CD4-positive, alpha-beta T cell treated with Interleukin-1 beta for 1 hour (primary cell): ENCODE results near the gene RAB11FIP3.
"Not testable (repeated sequence)": the region's sequence is repeated elsewhere in the genome, so short reads cannot be mapped to it uniquely, and the experiment has no call there.

Experiments
- DNase-seq, 2 donors: peaks; one replicate each; pipeline ENCODE4 v3.0.0-alpha.2; 2020 to 2022

The RAB11FIP3 gene

DNA sequence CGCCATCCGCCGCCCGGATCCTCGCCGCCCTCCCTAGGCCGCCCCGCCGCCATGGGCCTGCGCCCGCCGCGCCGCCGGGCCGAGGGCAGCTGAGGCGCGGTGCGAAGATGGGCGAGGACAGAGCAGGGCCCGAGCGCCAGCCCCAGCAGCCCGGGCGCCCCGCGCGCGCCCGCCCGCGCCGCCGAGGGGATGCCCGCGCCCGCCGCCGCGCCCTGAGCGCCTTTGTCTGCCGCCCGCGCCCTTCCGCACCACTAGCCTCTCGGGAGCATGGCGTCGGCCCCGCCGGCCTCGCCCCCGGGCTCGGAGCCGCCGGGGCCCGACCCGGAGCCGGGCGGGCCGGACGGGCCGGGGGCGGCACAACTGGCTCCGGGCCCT lies 278 bp downstream of the RAB11FIP3 start:
- DNase-seq: no peak

DNA sequence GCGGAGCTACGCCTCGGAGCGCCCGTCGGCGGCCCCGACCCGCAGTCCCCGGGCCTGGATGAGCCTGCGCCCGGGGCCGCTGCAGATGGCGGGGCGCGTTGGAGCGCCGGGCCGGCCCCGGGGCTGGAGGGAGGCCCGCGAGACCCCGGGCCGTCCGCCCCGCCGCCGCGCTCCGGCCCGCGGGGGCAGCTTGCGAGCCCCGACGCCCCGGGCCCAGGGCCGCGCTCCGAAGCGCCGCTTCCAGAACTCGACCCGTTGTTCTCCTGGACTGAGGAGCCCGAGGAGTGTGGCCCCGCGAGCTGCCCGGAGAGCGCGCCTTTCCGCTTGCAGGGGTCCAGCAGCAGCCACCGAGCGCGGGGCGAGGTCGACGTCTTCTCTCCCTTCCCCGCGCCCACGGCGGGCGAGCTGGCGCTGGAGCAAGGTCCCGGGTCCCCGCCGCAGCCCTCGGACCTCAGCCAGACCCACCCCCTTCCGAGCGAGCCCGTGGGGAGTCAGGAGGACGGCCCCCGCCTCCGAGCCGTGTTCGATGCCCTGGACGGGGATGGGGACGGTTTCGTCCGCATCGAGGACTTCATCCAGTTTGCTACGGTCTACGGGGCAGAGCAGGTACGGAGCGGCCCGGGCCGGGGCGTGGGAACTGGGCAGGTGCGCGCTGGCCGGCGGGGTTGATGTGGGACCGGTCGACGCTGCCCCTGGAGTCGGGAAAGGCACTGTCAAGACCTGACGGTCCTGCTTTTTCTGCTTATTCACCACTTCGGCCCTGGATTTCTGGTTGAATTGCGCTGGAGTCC lies 861 bp downstream of the RAB11FIP3 start:
- no peak for DNase-seq

DNA sequence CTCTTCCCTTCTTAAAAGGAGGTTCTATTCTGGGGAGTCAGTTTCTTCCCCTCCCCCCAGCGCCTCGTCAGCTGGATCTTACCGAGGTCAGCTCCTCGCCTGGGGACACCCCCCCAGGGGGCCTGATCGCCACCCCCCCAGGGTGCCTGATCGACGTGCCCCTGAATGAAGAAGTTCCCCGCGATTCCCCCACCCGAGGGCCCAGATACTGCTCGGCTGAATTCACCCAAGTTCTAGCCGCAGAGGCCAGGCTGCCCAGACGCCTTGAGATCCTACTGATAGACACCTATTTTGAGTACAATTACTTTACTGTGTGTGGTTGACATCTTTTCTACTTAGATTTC lies 1.4 kb downstream of the RAB11FIP3 start:
- DNase-seq: no peak

DNA sequence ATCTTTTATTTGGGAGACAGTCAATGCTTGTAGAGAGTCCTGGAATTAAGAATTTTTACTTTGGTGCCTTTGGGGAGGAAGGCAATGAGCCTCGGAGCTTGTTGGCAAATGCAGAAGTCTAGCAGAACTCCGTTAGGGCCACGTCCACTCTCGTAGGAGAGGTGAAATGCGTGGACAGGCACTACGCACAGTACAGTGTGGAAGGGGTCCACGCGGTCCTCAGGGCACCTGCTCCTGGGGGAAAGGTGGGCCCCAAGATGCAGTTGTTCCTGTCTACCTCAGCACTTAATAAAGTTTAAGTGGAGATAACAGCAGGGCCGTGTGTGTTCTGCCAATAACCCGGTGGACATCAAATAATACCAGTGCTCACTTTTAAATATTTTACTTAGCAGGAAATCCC lies 1.8 kb downstream of the RAB11FIP3 start:
- DNase-seq: no peak

DNA sequence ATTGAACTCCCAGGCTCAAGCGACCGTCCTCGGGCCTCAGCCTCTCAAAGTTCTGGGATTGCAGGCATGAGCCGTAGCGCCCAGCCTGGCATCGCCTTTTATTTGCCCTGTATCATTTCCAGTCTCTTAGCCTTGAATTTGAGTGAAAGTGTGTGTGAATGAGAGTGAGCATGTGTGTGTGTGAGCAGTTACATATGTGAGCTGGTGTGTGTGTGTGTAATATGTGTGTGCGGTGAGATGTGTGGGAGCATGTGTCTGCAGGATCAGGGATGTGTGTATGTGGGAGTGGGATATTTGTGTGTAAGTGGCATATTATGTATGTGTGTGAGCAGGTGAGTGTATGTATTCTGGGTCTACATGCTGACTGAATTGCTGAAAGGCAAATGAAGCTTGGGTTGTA lies 5.5 kb downstream of the RAB11FIP3 start:
- DNase-seq: no peak

DNA sequence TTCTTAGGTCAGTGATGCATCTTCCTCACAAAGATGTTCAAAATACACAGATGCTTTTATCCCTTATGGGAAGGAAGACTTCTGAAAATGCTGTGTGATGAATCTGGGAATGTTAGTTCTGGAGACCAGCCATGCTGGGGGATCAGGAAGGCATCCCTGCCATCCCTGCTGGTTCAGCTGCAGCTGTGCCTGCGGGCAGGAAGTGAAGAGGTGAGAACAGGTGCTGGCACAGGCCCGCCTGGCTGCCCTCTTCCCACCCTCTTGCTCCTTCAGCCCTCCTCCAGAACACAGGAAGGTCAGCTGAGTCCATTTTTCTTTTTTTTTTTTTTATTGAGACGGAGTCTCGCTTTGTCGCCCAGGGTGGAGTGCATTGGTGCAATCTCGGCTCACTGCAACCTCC lies 15.2 kb downstream of the RAB11FIP3 start:
- no peak for DNase-seq

DNA sequence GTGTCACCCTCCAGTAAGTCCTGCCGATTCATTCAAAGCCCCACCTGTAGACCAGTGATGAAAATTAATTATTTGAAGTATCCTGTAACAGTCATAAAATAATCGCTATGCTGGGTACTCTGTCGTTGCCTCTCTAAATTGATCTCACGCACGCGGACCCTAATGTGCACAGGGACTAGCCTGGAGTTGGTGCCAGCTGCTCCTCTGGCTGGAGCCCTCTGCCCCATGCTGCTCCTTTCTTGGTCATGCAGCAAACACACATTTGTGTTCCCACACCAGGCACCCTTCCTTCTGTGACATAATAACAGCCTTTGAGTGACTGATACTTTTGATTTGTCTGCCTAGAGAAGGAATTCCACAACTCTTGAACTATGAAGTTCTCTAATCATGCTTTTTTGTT lies 16.0 kb downstream of the RAB11FIP3 start:
- no peak for DNase-seq

DNA sequence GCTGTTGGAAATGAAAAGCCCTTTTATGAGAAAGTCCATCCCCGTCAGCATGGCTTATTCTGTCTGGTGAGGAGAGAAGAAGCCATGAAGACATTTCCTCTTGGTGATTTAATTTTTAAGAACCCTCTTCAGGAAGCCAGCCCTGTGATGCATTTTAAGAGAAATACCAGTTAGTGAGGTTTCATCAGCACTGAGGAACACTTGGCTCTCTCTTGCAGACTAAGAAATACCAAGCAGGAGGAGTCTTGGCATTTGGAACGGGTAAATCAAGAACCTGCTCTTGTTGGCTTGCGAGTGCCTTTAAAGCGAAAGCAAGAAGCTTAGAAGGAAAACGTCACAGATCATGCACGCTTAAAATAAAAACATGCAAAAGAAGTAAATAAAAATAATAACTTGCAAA lies 17.5 kb downstream of the RAB11FIP3 start:
- no peak for DNase-seq

DNA sequence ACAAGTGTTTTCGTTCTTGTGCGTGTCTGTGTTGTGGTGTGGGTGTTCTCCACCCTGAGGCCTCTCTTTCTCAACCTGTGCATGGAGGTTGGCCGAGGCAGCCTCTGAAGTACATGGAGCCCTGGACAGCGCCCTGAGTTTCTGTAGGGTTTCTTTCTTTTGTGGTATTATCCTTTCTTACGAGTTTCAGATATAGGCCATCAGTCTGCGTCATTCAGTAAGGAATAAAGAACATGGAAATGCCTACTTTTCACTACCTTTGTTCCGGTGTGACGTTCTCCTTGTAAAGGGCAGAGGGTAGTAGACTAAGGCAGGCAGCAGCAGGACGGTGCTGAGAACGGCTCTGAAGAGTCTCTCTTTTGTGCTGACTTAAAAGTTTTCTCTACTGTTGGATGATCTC lies 18.6 kb downstream of the RAB11FIP3 start:
- DNase-seq: no peak

DNA sequence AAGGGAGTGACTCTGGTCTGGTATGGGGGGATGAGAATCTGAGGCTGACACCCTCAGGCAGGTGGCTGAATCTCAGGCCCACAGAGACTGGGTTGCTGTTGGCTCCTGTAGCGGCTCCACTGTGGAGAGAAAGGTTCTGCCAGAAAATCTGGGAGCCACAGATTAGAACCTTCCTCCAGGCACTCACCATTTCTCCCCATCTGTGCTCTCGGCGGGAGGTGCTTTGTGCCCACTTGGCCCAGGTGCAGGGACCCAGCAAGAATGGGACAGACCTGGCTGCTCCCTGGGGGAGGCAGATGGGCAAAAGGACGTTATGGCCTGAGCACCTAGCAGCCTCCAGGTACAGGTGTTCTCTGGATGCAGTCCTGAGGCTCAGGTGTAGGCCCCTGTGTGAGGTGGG lies 20.1 kb downstream of the RAB11FIP3 start:
- DNase-seq: no peak

DNA sequence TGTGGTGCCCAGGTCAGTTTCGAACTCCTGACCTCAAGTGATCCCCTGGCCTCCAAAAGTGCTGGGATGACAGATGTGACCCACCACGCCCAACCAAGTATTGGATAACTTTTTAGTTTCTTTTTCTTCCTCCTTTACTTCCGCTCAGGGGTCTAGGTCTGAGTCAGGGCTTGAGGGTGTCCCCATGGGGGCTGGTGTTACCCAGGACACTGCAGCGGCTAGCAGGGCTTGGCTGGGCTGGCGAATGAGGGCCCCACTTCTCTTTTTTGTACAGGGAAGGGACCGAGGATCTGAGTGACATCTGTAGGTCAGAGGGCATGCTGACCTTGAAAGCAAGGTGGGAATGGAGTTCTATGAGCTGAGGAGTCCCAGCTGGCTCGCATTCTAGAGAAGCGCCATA lies 24.9 kb downstream of the RAB11FIP3 start:
- no peak for DNase-seq

DNA sequence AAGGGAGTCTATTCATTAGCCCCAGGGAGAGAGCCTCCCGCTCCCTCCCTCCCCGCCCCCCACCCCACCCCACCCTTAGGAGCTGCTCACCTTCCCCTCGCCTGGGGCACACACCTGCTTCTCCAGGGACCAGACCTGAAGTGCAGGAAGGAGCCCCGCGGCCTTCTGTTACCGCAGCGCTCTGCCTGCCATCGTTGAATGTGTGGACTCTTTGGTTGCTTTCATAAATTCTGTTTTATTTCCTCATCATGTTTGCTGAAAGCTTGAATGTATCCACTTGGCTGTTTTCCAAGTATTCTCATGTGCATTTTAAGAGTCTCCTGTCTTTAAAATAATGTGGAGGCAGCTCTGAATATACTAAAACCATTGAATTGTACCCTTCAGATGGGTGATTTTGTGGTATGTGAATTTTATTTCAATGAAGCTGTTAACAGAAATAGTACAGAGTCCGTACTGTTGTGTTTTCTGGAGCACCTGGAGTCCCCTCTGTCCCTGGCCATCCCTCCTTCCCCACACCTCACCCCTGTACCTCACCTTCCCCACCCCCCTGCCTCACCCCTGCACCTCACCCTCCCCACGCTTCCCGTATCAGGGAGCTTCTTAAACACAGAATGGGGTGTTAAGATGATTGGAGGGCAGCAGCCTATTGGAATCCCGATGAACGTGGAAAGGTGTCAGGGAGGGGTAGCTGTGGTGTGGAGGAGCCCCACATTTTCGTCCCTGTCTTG lies 25.5 kb downstream of the RAB11FIP3 start:
- no peak for DNase-seq

DNA sequence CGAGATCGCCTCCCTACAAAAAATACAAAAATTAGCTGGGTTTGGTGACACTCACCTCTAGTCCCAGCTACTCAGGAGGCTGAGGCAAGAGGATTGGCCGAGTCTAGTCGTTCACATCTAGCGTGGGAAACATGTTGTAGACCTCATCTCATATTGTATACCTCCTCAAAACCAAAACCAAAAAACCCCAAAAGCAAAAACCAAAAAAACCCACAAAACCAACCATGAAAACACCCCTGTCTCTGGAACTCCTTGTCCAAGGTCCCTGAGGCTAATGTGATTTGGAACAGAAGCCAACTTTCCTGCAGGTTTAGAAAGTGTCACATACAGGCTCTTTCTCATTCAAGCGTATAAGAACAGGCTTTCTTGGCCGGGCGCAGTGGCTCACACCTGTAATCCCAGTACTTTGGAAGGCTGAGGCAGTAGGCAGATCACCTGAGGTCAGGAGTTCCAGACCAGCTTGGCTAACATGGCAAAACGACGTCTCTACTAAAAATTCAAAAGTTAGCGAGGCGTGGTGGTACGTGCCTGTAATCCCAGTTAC lies 29.0 kb downstream of the RAB11FIP3 start:
- no peak for DNase-seq

DNA sequence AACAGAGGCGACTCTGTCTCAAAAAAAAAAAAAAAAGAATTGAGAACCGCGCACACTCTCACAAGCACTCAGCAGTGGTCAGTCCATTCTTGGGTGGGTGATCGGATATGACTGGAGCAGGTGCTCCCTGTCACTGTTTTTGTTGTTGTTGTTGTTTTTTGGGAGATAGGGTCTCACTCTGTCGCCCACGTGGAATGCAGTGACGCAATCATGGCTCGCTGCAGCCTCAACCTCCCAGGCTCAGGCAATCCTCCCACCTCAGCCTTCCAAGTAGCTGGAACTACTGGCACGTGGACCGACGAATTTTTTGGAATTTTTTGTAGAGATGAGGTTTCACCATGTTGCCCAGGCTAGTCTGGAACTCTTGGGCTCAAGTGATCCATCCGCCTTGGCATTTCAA lies 30.0 kb downstream of the RAB11FIP3 start:
- DNase-seq: no peak

DNA sequence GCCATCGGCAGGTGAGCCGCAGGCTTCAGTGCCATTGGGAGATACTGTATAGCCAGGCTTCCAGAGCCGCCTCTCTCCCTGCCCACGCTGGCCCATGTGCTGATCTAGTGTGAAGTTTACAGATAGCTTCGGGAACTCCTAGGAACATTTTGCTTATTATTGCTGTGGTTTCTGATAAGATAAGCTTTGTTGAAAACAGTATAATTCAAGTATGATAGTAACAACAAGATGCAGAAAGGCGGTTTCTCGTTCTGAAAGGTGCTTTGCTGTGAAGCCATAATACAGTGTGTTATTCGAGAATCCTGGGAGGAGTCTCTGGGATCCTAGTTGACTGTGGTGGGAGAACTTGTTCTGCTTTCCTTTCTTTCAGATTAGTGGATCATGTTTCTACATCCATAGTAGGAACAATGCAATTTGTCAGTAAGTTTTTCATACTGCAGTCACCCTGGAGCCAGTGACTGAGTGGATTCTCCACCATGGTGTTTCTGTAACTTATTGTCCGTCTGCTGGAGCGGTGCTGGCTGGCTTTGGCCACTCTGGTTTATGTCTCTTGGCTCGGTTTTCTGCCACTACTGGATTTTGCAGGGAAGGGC lies 31.5 kb downstream of the RAB11FIP3 start:
- DNase-seq: no peak

DNA sequence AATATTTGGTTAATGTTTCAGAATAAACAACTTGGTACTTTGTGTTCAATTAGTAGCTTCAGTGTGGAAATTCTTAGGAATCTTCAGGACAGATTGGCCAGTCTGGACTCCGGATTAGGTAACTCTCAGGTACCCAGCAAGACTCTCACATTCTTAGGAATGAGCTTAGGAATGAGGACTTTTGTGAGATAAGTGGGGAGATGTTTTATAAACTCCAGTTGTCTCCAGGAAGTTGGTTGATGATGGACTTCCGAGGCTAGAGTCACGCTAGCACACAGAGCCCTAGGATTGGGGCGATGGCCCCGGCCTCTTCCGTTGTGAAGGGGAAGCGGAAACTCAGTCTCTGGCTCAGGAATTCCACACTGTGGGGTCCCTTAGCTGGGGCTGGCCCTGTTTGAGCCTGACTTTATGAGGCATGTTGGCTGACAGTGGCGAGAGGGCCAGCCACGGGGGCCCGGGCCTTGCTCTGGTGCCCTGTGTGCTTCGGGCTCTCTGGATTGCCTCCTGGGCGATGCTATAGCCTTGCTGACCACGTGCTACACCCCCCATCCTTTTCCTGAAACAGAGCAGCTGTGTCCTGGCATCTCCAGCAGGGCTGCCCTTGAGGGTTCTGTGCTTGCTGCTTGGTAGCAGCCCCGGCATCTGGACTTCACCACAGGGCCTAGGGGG lies 32.4 kb downstream of the RAB11FIP3 start:
- no peak for DNase-seq

DNA sequence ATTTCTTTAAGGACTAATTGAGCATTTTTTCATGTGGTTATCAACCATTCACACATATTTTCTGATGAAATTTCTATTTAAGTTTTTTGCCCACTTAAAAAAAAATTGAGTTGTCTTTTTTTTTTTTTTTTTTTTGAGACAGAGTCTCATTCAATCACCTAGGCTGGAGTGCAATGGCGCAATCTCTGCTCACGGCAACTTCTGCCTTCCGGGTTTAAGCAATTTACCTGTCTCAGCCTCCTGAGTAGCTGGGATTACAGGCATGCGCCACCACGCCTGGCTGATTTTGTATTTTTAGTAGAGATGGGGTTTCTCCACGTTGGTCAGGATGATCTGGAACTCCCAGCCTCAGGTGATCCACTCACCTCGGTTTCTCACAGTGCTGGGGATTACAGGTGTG lies 34.3 kb downstream of the RAB11FIP3 start:
- no peak for DNase-seq

DNA sequence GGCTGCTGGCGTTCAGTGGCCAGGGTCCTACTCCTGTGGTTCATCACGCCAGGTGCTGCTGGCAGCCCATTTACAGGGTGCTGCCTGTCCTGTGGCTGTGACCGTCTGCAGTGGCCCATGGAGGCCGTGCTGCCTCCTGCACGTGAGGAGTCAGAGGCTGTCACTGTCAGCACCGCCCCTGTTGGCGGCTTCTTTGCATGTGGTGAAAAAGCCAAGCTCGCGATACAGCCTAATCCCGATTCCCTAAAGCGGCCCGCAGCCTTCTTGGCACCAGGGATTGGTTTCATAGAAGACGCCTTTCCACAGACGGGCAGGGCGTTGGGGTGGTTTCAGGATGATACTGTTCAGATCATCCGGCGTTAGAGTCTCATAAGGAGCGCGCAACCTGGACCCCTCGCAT lies 35.3 kb downstream of the RAB11FIP3 start:
- no peak for DNase-seq

DNA sequence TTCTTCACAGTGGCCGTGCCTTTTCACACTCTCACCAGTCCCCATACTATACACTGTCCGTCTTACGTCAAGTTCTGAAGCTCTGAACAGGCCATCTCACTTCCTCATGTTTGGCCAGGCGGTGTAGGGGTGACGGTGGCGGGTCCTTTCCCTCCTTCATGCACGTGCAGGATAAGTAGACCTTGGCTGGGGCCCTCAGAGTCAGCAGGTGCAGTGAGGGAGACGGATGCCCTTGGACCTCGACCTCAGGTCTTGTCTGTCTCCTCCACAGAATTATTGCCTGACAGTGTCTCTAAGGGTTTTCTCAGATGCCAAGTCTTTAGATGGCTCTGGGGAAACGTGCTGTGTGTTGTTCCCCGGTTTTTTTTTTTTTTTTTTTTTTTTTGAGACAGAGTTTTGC lies 37.6 kb downstream of the RAB11FIP3 start:
- no peak for DNase-seq

DNA sequence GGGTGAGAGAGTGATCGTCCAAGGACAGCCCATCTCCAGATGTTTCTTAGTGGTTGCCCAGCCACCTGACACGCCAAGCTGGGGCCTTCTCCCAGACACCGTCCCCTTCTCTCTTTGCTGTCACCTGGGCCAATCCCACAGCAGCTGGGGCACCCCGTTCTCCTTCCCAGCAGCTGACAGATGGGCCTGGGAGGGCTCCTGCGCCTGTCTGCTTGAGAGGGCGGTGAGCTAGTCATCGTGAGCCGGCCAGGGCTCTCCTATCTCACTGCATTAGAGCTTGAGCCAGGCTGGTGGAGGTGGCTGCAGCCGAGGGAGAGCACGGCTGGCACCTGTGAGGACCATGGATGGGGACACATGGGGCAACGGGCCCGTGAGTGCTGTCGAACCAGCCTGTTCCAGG lies 41.2 kb downstream of the RAB11FIP3 start:
- DNase-seq: no peak

DNA sequence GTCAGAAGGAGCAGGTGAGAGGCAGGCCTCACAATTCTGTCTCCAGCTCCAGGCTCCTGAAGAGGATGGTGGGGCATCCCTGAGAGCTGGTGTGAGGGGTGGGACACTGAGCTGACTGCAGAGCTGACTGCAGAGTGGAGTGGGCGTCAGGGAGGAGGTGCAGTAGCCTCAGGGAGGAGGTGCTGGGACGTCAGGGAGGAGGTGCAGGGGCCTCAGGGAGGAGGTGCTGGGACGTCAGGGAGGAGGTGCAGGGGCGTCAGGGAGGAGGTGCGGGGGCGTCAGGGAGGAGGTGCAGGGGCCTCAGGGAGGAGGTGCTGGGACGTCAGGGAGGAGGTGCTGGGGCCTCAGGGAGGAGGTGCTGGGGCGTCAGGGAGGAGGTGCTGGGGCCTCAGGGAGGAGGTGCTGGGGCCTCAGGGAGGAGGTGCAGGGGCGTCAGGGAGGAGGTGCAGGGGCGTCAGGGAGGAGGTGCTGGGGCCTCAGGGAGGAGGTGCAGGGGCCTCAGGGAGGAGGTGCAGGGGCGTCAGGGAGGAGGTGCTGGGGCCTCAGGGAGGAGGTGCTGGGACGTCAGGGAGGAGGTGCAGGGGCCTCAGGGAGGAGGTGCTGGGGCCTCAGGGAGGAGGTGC lies 41.9 kb downstream of the RAB11FIP3 start:
- DNase-seq: not testable (repeated sequence)

DNA sequence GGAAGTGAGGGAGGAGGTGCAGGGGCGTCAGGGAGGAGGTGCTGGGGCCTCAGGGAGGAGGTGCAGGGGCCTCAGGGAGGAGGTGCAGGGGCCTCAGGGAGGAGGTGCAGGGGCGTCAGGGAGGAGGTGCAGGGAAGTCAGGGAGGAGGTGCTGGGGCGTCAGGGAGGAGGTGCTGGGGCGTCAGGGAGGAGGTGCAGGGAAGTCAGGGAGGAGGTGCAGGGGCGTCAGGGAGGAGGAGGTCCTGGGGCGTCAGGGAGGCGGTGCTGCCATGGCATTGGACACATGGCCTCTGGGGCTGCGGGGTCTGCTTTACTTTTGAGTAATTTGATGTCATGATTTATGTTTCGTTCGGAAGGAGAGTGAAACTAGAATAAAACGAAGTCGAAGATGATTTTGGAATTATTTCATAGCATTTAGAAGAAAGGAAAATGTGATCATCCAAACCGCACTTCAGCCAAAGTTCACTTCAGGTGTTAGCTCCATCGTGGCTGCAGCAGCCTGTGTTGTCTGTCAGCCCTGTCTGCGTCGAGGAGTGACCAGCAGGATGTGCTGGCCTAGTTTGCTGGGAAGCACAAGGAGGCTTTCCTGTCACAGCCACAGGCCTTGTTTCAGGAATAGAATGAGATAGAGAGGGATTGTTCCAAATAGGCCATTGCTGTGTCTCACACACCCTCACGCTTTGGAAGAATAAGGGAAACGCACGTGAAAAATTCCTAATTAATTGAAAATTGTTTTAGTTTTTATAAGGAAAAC lies 42.8 kb downstream of the RAB11FIP3 start:
- DNase-seq: no peak
